Measurements from ENCODE around the gene HAUS3. TPM values are rescaled to one million over a fixed set of nuclear protein-coding genes. Genes with fewer than 3 reads are reported as not detected.

HAUS3 gene
- polyA plus RNA-seq, 1 donor (not counting 4 experiments of a cell fraction or from before 2014, with no cell fraction given): 11.1 TPM

DNA sequence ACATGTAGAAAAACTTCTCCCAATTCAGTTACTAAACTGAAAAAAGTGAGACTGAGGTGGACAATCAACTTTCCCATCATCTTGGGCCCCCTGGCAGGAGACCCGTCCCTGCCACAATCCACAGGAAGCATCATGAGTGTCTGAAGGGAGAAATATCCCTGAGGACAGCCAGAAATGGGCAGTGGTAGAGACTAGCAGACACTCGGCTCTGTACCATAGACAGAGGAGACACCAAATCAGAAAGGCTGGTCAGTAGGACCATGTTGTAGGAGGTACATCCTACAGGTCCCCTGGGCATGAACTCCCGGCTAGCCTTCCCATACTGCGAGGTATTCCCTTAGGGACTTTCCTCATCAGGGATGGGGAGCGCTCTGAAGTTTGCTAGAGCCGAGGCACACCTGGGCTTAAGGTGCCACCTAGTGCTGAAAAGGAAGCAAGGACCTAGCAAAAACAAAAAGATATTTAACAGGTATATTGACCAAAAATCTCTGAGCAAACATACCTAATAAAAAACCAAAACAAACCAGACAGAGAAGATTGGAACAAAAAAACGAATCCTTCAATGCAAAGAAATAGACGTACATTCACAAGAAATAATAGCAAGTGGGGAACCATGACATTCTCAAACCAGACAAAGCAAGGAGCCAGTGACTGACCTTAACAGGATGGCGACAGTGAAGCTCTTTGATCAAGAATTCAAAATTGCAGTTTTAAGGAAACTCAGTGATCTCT, 55.6 kb downstream of the HAUS3 start:
- no peak overlapping the region for H3K9ac ChIP-seq (ENCODE audit: control insufficient read depth, extremely low read depth, insufficient read depth, low read length)
- H3K9me1 ChIP-seq (ENCODE audit: control insufficient read depth, extremely low read depth, insufficient read depth, low read length): no peaks in the 10 kb centered on the region
- no peaks in the 10 kb centered on the region for H3K36me3 ChIP-seq (ENCODE audit: control insufficient read depth in 2 of 2, extremely low read depth in 1 of 2, insufficient read depth in 2 of 2, low read length in 2 of 2)
- no peaks in the 10 kb centered on the region for H3K4me1 ChIP-seq (ENCODE audit: control insufficient read depth, extremely low read depth, insufficient read depth, low read length)
- no peak overlapping the region for H3K4me3 ChIP-seq (ENCODE audit: control insufficient read depth in 2 of 3, extremely low read depth in 1 of 3, insufficient read depth in 2 of 3, low read depth in 1 of 3, low read length in 3 of 3)
- no peaks in the 10 kb centered on the region for H4K20me1 ChIP-seq (ENCODE audit: control insufficient read depth, extremely low read depth, insufficient read depth, low read length)
- dilution Hi-C loops (cut with MboI; ENCODE audit: extremely low pct_ligation_motif_present, low sequenced_read_pairs): no loop called here
- no peak overlapping the region for H2AFZ ChIP-seq (ENCODE audit: control insufficient read depth, low read length)
- no peaks in the 10 kb centered on the region for H3K9me3 ChIP-seq (ENCODE audit: control insufficient read depth, low read depth, low read length)
- FAIRE-seq (peak; percentile 63), DNase-seq (ENCODE audit: low read depth, low spot score) (no peak)
- no peaks in the 10 kb centered on the region for H3K27me3 ChIP-seq (ENCODE audit: control insufficient read depth, extremely low read depth, insufficient read depth, low read length)
- TF ChIP-seq, protein P1, sequence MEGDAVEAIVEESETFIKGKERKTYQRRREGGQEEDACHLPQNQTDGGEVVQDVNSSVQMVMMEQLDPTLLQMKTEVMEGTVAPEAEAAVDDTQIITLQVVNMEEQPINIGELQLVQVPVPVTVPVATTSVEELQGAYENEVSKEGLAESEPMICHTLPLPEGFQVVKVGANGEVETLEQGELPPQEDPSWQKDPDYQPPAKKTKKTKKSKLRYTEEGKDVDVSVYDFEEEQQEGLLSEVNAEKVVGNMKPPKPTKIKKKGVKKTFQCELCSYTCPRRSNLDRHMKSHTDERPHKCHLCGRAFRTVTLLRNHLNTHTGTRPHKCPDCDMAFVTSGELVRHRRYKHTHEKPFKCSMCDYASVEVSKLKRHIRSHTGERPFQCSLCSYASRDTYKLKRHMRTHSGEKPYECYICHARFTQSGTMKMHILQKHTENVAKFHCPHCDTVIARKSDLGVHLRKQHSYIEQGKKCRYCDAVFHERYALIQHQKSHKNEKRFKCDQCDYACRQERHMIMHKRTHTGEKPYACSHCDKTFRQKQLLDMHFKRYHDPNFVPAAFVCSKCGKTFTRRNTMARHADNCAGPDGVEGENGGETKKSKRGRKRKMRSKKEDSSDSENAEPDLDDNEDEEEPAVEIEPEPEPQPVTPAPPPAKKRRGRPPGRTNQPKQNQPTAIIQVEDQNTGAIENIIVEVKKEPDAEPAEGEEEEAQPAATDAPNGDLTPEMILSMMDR (optimal IDR thresholded peaks at IDR 0.05 in 1 of 3, IDR thresholded peaks at IDR 0.05 in 1 of 3, conservative IDR thresholded peaks at IDR 0.05 in 1 of 3; ENCODE audit: extremely low read depth in 1 of 3, insufficient read depth in 2 of 3, low read length in 3 of 3): peak; percentile 68 to 70 (median 69)
- TF ChIP-seq EZH2 (IDR thresholded peaks at IDR 0.05; ENCODE audit: low read length): no peak
- no peak overlapping the region for H3K27ac ChIP-seq (ENCODE audit: control insufficient read depth, insufficient read depth, low read length)
- no peaks in the 10 kb centered on the region for H3K79me2 ChIP-seq (ENCODE audit: control insufficient read depth, insufficient read depth, low read length)
- no peak overlapping the region for H3K4me2 ChIP-seq (ENCODE audit: control insufficient read depth, extremely low read depth, insufficient read depth, low read depth, low read length)

DNA sequence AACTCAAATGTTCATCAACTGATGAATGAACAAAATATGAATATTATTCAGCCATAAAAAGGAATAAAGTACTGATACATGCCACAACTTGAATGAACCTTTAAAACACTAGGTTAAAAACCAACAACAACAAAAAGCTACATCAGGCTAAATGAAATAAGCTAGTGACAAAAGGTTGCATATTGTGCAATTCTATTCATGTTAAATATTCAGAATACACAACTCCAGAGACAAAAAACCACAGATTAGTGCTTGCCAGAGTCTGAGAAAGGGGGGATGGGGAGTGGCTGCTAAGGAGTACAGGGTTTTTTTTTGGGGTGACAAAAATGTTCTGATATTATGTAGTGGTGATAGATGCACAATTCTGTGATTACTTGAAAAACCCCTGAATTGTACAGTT, 58.5 kb downstream of the HAUS3 start:
- no peak overlapping the region for H3K27ac ChIP-seq (ENCODE audit: control insufficient read depth, insufficient read depth, low read length)
- H3K36me3 ChIP-seq (ENCODE audit: control insufficient read depth in 2 of 2, extremely low read depth in 1 of 2, insufficient read depth in 2 of 2, low read length in 2 of 2): no peaks in the 10 kb centered on the region
- H3K4me2 ChIP-seq (ENCODE audit: control insufficient read depth, extremely low read depth, insufficient read depth, low read depth, low read length): no peak overlapping the region
- no peaks in the 10 kb centered on the region for H3K27me3 ChIP-seq (ENCODE audit: control insufficient read depth, extremely low read depth, insufficient read depth, low read length)
- H3K4me3 ChIP-seq (ENCODE audit: control insufficient read depth in 2 of 3, extremely low read depth in 1 of 3, insufficient read depth in 2 of 3, low read depth in 1 of 3, low read length in 3 of 3): no peak overlapping the region
- no peaks in the 10 kb centered on the region for H3K79me2 ChIP-seq (ENCODE audit: control insufficient read depth, insufficient read depth, low read length)
- H2AFZ ChIP-seq (ENCODE audit: control insufficient read depth, low read length): no peak overlapping the region
- TF ChIP-seq EZH2 (IDR thresholded peaks at IDR 0.05; ENCODE audit: low read length): no peak
- TF ChIP-seq, protein P1 (optimal IDR thresholded peaks at IDR 0.05 in 1 of 3, IDR thresholded peaks at IDR 0.05 in 1 of 3, conservative IDR thresholded peaks at IDR 0.05 in 1 of 3; ENCODE audit: extremely low read depth in 1 of 3, insufficient read depth in 2 of 3, low read length in 3 of 3): no peak
- no peak for DNase-seq (ENCODE audit: low read depth, low spot score)
- H4K20me1 ChIP-seq (ENCODE audit: control insufficient read depth, extremely low read depth, insufficient read depth, low read length): no peaks in the 10 kb centered on the region
- no peak for FAIRE-seq
- H3K4me1 ChIP-seq (ENCODE audit: control insufficient read depth, extremely low read depth, insufficient read depth, low read length): no peaks in the 10 kb centered on the region
- H3K9me1 ChIP-seq (ENCODE audit: control insufficient read depth, extremely low read depth, insufficient read depth, low read length): no peaks in the 10 kb centered on the region
- H3K9ac ChIP-seq (ENCODE audit: control insufficient read depth, extremely low read depth, insufficient read depth, low read length): no peak overlapping the region
- dilution Hi-C loops (cut with MboI; ENCODE audit: extremely low pct_ligation_motif_present, low sequenced_read_pairs): no loop called here
- H3K9me3 ChIP-seq (ENCODE audit: control insufficient read depth, low read depth, low read length): no peaks in the 10 kb centered on the region
